Measurements from ENCODE around the gene MYH13.

Gene MYH13

GRCh38 chr17:10372906-10373305 is at the start of gene MYH13:
MYH13 (minus strand) TSS chr17:10373006; CDS start chr17:10364530, 8,476 bp downstream.
- Histone ChIP-seq H3K4me1 (ENCODE audit: insufficient read depth, insufficient read length) (peaks cover 2% of the 10 kb centered on the region), H3K27me3 (ENCODE audit: insufficient read depth, insufficient read length) (no peaks in the 10 kb centered on the region), H3K9ac (ENCODE audit: insufficient read length, low read depth) (no peak within 1 kb of the TSS), H3K9me3 (ENCODE audit: insufficient read depth, low read length) (no peaks in the 10 kb centered on the region), H3K36me3 (ENCODE audit: insufficient read depth, insufficient read length, low read length) (no peaks in the 10 kb centered on the region), H3K4me3 (ENCODE audit: insufficient read length, low read depth) (no peak within 1 kb of the TSS)
- DNase-seq (ENCODE audit: low read depth, low spot score): no peak
- TF ChIP-seq YY1 (IDR thresholded peaks at IDR 0.05; ENCODE audit: insufficient read depth, insufficient read length): no peak
- TF ChIP-seq SUZ12 (IDR thresholded peaks at IDR 0.05; ENCODE audit: extremely low read depth, insufficient read depth, insufficient read length): no peak

- H3K9me3 ChIP-seq (ENCODE audit: insufficient read depth, low read length): no peaks in the 10 kb centered on the region
- H3K4me3 ChIP-seq (ENCODE audit: insufficient read length, low read depth): no peak within 1 kb of the TSS
- no peak within 1 kb of the TSS for H3K9ac ChIP-seq (ENCODE audit: insufficient read length, low read depth)
- H3K27me3 ChIP-seq (ENCODE audit: insufficient read depth, insufficient read length): no peaks in the 10 kb centered on the region
- no peak for DNase-seq (ENCODE audit: low read depth, low spot score)
- no peaks in the 10 kb centered on the region for H3K36me3 ChIP-seq (ENCODE audit: insufficient read depth, insufficient read length, low read length)
- TF ChIP-seq YY1 (IDR thresholded peaks at IDR 0.05; ENCODE audit: insufficient read depth, insufficient read length) (no peak), ZNF274 (IDR thresholded peaks at IDR 0.05; ENCODE audit: low read depth, low read length) (no peak), SUZ12 (IDR thresholded peaks at IDR 0.05; ENCODE audit: extremely low read depth, insufficient read depth, insufficient read length) (no peak)
- H3K4me1 ChIP-seq (ENCODE audit: insufficient read depth, insufficient read length): no peaks in the 10 kb centered on the region
These were observed 49.2 kb upstream of the MYH13 start, which contains the start of gene MYH8 for GRCh38 chr17:10421900-10422542. MYH8 (minus strand) TSS chr17:10421950; CDS start chr17:10420227, 1,723 bp downstream.

GRCh38 chr17:10421211-10421610 is 48.4 kb upstream of the MYH13 start:
- Histone ChIP-seq H3K4me1 (ENCODE audit: insufficient read depth, insufficient read length) (no peaks in the 10 kb centered on the region), H3K9me3 (ENCODE audit: insufficient read depth, low read length) (no peaks in the 10 kb centered on the region), H3K36me3 (ENCODE audit: insufficient read depth, insufficient read length, low read length) (no peaks in the 10 kb centered on the region), H3K27me3 (ENCODE audit: insufficient read depth, insufficient read length) (no peaks in the 10 kb centered on the region), H3K4me3 (ENCODE audit: insufficient read length, low read depth) (no peak overlapping the region), H3K9ac (ENCODE audit: insufficient read length, low read depth) (no peak overlapping the region)
- no peak for TF ChIP-seq ZNF274 (IDR thresholded peaks at IDR 0.05; ENCODE audit: low read depth, low read length)
- no peak for TF ChIP-seq YY1 (IDR thresholded peaks at IDR 0.05; ENCODE audit: insufficient read depth, insufficient read length)
- TF ChIP-seq SUZ12 (IDR thresholded peaks at IDR 0.05; ENCODE audit: extremely low read depth, insufficient read depth, insufficient read length): no peak
- DNase-seq (ENCODE audit: low read depth, low spot score): no peak

GRCh38 chr17:10420811-10421210 is 48.0 kb upstream of the MYH13 start:
- H3K4me1 ChIP-seq (ENCODE audit: insufficient read depth, insufficient read length): no peaks in the 10 kb centered on the region
- DNase-seq (ENCODE audit: low read depth, low spot score): no peak
- H3K36me3 ChIP-seq (ENCODE audit: insufficient read depth, insufficient read length, low read length): no peaks in the 10 kb centered on the region
- H3K9me3 ChIP-seq (ENCODE audit: insufficient read depth, low read length): no peaks in the 10 kb centered on the region
- H3K27me3 ChIP-seq (ENCODE audit: insufficient read depth, insufficient read length): no peaks in the 10 kb centered on the region
- H3K9ac ChIP-seq (ENCODE audit: insufficient read length, low read depth): no peak overlapping the region
- TF ChIP-seq YY1 (IDR thresholded peaks at IDR 0.05; ENCODE audit: insufficient read depth, insufficient read length) (no peak), SUZ12 (IDR thresholded peaks at IDR 0.05; ENCODE audit: extremely low read depth, insufficient read depth, insufficient read length) (no peak), ZNF274 (IDR thresholded peaks at IDR 0.05; ENCODE audit: low read depth, low read length) (no peak)
- no peak overlapping the region for H3K4me3 ChIP-seq (ENCODE audit: insufficient read length, low read depth)

GRCh38 chr17:10417431-10417830 is 44.6 kb upstream of the MYH13 start:
- H3K36me3 ChIP-seq (ENCODE audit: insufficient read depth, insufficient read length, low read length): no peaks in the 10 kb centered on the region
- H3K9ac ChIP-seq (ENCODE audit: insufficient read length, low read depth): no peak overlapping the region
- H3K9me3 ChIP-seq (ENCODE audit: insufficient read depth, low read length): no peaks in the 10 kb centered on the region
- no peak overlapping the region for H3K4me3 ChIP-seq (ENCODE audit: insufficient read length, low read depth)
- H3K27me3 ChIP-seq (ENCODE audit: insufficient read depth, insufficient read length): no peaks in the 10 kb centered on the region
- no peak for TF ChIP-seq YY1 (IDR thresholded peaks at IDR 0.05; ENCODE audit: insufficient read depth, insufficient read length)
- TF ChIP-seq SUZ12 (IDR thresholded peaks at IDR 0.05; ENCODE audit: extremely low read depth, insufficient read depth, insufficient read length): no peak
- TF ChIP-seq ZNF274 (IDR thresholded peaks at IDR 0.05; ENCODE audit: low read depth, low read length): no peak
- H3K4me1 ChIP-seq (ENCODE audit: insufficient read depth, insufficient read length): no peaks in the 10 kb centered on the region
- DNase-seq (ENCODE audit: low read depth, low spot score): no peak

- DNase-seq (ENCODE audit: low read depth, low spot score): no peak
- Histone ChIP-seq H3K4me1 (ENCODE audit: insufficient read depth, insufficient read length) (no peaks in the 10 kb centered on the region), H3K36me3 (ENCODE audit: insufficient read depth, insufficient read length, low read length) (no peaks in the 10 kb centered on the region), H3K9ac (ENCODE audit: insufficient read length, low read depth) (no peak overlapping the region), H3K27me3 (ENCODE audit: insufficient read depth, insufficient read length) (no peaks in the 10 kb centered on the region), H3K9me3 (ENCODE audit: insufficient read depth, low read length) (no peaks in the 10 kb centered on the region), H3K4me3 (ENCODE audit: insufficient read length, low read depth) (no peak overlapping the region)
- TF ChIP-seq SUZ12 (IDR thresholded peaks at IDR 0.05; ENCODE audit: extremely low read depth, insufficient read depth, insufficient read length) (no peak), YY1 (IDR thresholded peaks at IDR 0.05; ENCODE audit: insufficient read depth, insufficient read length) (no peak), ZNF274 (IDR thresholded peaks at IDR 0.05; ENCODE audit: low read depth, low read length) (no peak)
These were observed 42.4 kb upstream of the MYH13 start for GRCh38 chr17:10415161-10415560.

GRCh38 chr17:10403589-10403988 is 30.8 kb upstream of the MYH13 start:
- no peaks in the 10 kb centered on the region for H3K36me3 ChIP-seq (ENCODE audit: insufficient read depth, insufficient read length, low read length)
- DNase-seq (ENCODE audit: low read depth, low spot score): no peak
- TF ChIP-seq YY1 (IDR thresholded peaks at IDR 0.05; ENCODE audit: insufficient read depth, insufficient read length) (no peak), SUZ12 (IDR thresholded peaks at IDR 0.05; ENCODE audit: extremely low read depth, insufficient read depth, insufficient read length) (no peak), ZNF274 (IDR thresholded peaks at IDR 0.05; ENCODE audit: low read depth, low read length) (no peak)
- no peaks in the 10 kb centered on the region for H3K4me1 ChIP-seq (ENCODE audit: insufficient read depth, insufficient read length)
- H3K9me3 ChIP-seq (ENCODE audit: insufficient read depth, low read length): no peaks in the 10 kb centered on the region
- no peaks in the 10 kb centered on the region for H3K27me3 ChIP-seq (ENCODE audit: insufficient read depth, insufficient read length)
- no peak overlapping the region for H3K9ac ChIP-seq (ENCODE audit: insufficient read length, low read depth)
- no peak overlapping the region for H3K4me3 ChIP-seq (ENCODE audit: insufficient read length, low read depth)
